Endothelial cell of umbilical vein (primary cell): ENCODE results near the gene PARP12. TPM values are rescaled to one million over a fixed set of nuclear protein-coding genes. Genes with fewer than 3 reads are reported as not detected.

Source experiments
- BruUV-seq: library from RNA; stranded (reverse); fragments of 400-500 nt; replicated peaks from 2 replicates; lab custom pipeline; 2021; lab: Mats Ljungman, UMichigan
- CTCF ChIA-PET: fragments of 300-600, 350-600 bp; sonication (Branson Sonifier 250); formaldehyde crosslinking; loops from one replicate; lab custom pipeline; 2021; ENCODE audit warnings: antibody characterized with exemption, inconsistent platforms; lab: Charles Lee
- POLR2A ChIA-PET: fragments of 300-600, 350-600 bp; sonication (Branson Sonifier 250); formaldehyde crosslinking; loops from one replicate; lab custom pipeline; 2021; ENCODE audit warnings: antibody characterized with exemption, inconsistent platforms; lab: Charles Lee
- DNase-seq: peaks from one replicate; pipeline ENCODE4 v3.0.0-alpha.2; 2011; ENCODE audit warnings: low read depth, low spot score
- FAIRE-seq: peaks from 2 replicates; lab custom pipeline; 2011; peaks lifted over from hg19 to GRCh38; lab: Jason Lieb, UNC
- H2AFZ ChIP-seq: 2 replicates; pipeline ENCODE4 v1.6.0; 2012; ENCODE audit warnings: low read depth, low read length, control low read depth, inconsistent platforms
- H3K27ac ChIP-seq: 2 replicates; pipeline ENCODE4 v1.5.1; 2011; ENCODE audit warnings: low read depth, mild to moderate bottlenecking, control low read depth, low read length, moderate library complexity; ENCODE audit not compliant: insufficient read depth
- H3K27me3 ChIP-seq, 2 experiments: 2 replicates each; pipeline versions ENCODE4 v1.6.0 to v1.6.1; 2011; ENCODE audit warnings: low read length in 2 of 2, mixed read lengths in 1 of 2; ENCODE audit not compliant: control insufficient read depth in 2 of 2, insufficient read depth in 2 of 2
- H3K36me3 ChIP-seq, 2 experiments: 2 replicates in 1 of 2; 3 replicates in 1 of 2; pipeline ENCODE4 v1.5.1; 2011; ENCODE audit warnings: low read length in 2 of 2, mild to moderate bottlenecking in 1 of 2, moderate library complexity in 1 of 2; ENCODE audit not compliant: control insufficient read depth in 2 of 2, insufficient read depth in 2 of 2; ENCODE audit errors: extremely low read depth in 1 of 2
- H3K4me1 ChIP-seq: 3 replicates; pipeline ENCODE4 v1.5.1; 2011; ENCODE audit warnings: mild to moderate bottlenecking, low read length; ENCODE audit not compliant: control insufficient read depth, insufficient read depth; ENCODE audit errors: extremely low read depth
- H3K4me2 ChIP-seq: 2 replicates; pipeline ENCODE4 v1.6.1; 2011; ENCODE audit warnings: low read length, control low read depth, mixed read lengths; ENCODE audit not compliant: insufficient read depth
- H3K4me3 ChIP-seq, 3 experiments: fragments of 200-600 bp in 1 of 3; sonication (generic), shearing (Covaris generic) in 1 of 3; replicated peaks in 1 of 3; 2 replicates each; pipeline ENCODE4 v1.5.1; 2011 to 2016; ENCODE audit warnings: control low read depth in 3 of 3, low read length in 3 of 3, mild to moderate bottlenecking in 2 of 3, inconsistent platforms in 1 of 3, low read depth in 1 of 3, moderate library complexity in 1 of 3; ENCODE audit not compliant: insufficient read depth in 1 of 3
- H3K79me2 ChIP-seq: 2 replicates; pipeline ENCODE4 v1.6.0; 2012; ENCODE audit warnings: low read length, inconsistent platforms; ENCODE audit not compliant: control insufficient read depth, insufficient read depth
- H3K9ac ChIP-seq: replicated peaks from 2 replicates; pipeline ENCODE3; 2011; ENCODE audit warnings: low read length, control low read depth; ENCODE audit not compliant: insufficient read depth; ENCODE audit errors: extremely low read depth
- H3K9me1 ChIP-seq: replicated peaks from 3 replicates; pipeline ENCODE4 v1.6.0; 2011; ENCODE audit warnings: mild to moderate bottlenecking, low read length; ENCODE audit not compliant: control insufficient read depth, insufficient read depth; ENCODE audit errors: extremely low read depth
- H3K9me3 ChIP-seq: replicated peaks from 2 replicates; pipeline ENCODE4 v1.5.1; 2012; ENCODE audit warnings: low read length, inconsistent platforms; ENCODE audit not compliant: control insufficient read depth, insufficient read depth
- H4K20me1 ChIP-seq: replicated peaks from 2 replicates; pipeline ENCODE3; 2011; ENCODE audit warnings: mild to moderate bottlenecking, low read length; ENCODE audit not compliant: control insufficient read depth, insufficient read depth; ENCODE audit errors: extremely low read depth
- FOS ChIP-seq: IDR thresholded peaks from 2 replicates; pipeline ENCODE4 v1.6.1; 2011; ENCODE audit warnings: mild to moderate bottlenecking, low read length, moderate library complexity, borderline replicate concordance; ENCODE audit not compliant: insufficient read depth
- GATA2 ChIP-seq: IDR thresholded peaks from 2 replicates; pipeline ENCODE4 v1.7.0; 2011; ENCODE audit warnings: low read depth, mild to moderate bottlenecking, moderate library complexity, mixed read lengths, low read length; ENCODE audit not compliant: insufficient read length, insufficient read depth
- JUN ChIP-seq: IDR thresholded peaks from 2 replicates; pipeline ENCODE4 v1.6.1; 2011; ENCODE audit warnings: borderline replicate concordance, low read depth; ENCODE audit not compliant: insufficient read length, insufficient read depth
- POLR2A ChIP-seq: IDR thresholded peaks from 2 replicates; pipeline ENCODE4 v1.6.1; 2012; ENCODE audit warnings: low read depth, mild to moderate bottlenecking, control low read depth, low read length
- dilution Hi-C: fragments of 300-500 bp; cut with MboI; formaldehyde crosslinking; loops from one replicate; pipeline ENCODE4 v1.15.0; 2019; ENCODE audit warnings: low sequenced_read_pairs; ENCODE audit not compliant: extremely low pct_ligation_motif_present
- intact Hi-C: fragments of 100-400 bp; cut with micrococcal nuclease; formaldehyde crosslinking; loops from one replicate; pipeline ENCODE4 v1.10.0; 2022
- polyA plus RNA-seq, 4 experiments: library from polyadenylated mRNA; depleted of rRNA in 3 of 4; stranded (reverse) in 3 of 4; unstranded in 1 of 4; fragments of >200 nt; gene quantifications; 2 replicates each; pipeline versions ENCODE4 v1.2.1 to v1.2.3, GENCODE V29; 2011 to 2012; ENCODE audit warnings: missing spikeins in 1 of 4
- total RNA-seq: library from RNA; stranded (reverse); gene quantifications from 2 replicates; pipeline ENCODE4 v1.2.3, GENCODE V29; 2021
- TF ChIP-seq, protein P1 (sequence below), 2 donors: IDR thresholded peaks; 1 replicate in 1 of 2; 2 replicates in 1 of 2; pipeline ENCODE4 v1.5.1; 2011; ENCODE audit warnings: low read length in 2 of 2, mild to moderate bottlenecking in 2 of 2, moderate library complexity in 2 of 2, control low read depth in 1 of 2, inconsistent platforms in 1 of 2, low read depth in 1 of 2; ENCODE audit not compliant: insufficient read depth in 1 of 2; ENCODE audit errors: extremely low read depth in 1 of 2

The PARP12 gene
- total and polyA plus RNA-seq, 2 donors (not counting 3 experiments of a cell fraction or from before 2014, with no cell fraction given), result 65.4 to 83.2 TPM

DNA sequence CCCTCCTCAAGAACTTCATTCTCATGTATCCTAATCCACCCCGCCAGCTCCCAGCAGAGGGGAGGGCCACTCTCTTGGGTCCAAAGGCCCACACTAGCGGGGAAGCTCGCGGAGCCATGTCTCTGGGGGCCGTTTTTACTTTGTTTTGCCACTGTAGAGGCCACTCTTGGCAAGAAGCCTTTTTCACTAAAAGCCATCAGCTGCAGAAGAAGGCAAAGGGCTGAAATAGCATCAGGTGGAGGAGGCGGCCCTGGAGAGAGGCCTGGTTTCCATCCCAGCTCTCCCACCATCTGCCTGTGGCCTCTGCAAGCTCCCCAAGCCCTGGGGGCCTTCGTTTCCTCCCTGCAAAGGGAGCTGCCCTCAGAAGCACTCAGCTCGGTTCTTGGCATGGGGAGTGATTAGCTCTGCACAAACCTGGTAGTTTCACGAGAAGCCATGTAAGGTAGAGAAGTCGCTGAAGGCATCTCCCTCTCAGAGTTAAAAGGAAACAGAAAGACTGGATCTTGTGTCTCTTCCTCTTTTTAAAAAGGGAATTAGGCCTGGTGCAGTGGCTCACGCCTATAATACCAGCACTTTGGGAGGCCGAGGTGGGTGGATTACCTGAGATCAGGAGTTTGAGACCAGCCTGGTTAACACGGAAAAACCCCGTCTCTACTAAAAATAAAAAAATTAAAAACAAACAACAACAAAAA lies 70.3 kb downstream of the PARP12 start:
- H3K4me3 ChIP-seq, result no peak overlapping the region
- H3K9me1 ChIP-seq, result no peaks in the 10 kb centered on the region
- no peak overlapping the region for H2AFZ ChIP-seq
- H3K79me2 ChIP-seq, result no peaks in the 10 kb centered on the region
- ChIA-PET POLR2A (no interaction called here), CTCF (interaction anchor here (0.7 to 3.7 kb wide), 5 partner anchors 347 to 558 kb away, joined by 3 to 15 read pairs (median 11); no protein-coding TSS in a partner anchor)
- no peak for FAIRE-seq
- no peaks in the 10 kb centered on the region for H3K9me3 ChIP-seq
- TF ChIP-seq, protein P1, sequence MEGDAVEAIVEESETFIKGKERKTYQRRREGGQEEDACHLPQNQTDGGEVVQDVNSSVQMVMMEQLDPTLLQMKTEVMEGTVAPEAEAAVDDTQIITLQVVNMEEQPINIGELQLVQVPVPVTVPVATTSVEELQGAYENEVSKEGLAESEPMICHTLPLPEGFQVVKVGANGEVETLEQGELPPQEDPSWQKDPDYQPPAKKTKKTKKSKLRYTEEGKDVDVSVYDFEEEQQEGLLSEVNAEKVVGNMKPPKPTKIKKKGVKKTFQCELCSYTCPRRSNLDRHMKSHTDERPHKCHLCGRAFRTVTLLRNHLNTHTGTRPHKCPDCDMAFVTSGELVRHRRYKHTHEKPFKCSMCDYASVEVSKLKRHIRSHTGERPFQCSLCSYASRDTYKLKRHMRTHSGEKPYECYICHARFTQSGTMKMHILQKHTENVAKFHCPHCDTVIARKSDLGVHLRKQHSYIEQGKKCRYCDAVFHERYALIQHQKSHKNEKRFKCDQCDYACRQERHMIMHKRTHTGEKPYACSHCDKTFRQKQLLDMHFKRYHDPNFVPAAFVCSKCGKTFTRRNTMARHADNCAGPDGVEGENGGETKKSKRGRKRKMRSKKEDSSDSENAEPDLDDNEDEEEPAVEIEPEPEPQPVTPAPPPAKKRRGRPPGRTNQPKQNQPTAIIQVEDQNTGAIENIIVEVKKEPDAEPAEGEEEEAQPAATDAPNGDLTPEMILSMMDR (IDR thresholded peaks at IDR 0.05; ENCODE audit: extremely low read depth in 1 of 2, insufficient read depth in 1 of 2, low read depth in 1 of 2, low read length in 2 of 2), result no peak
- TF ChIP-seq FOS, result no peak
- no peaks in the 10 kb centered on the region for H4K20me1 ChIP-seq
- H3K36me3 ChIP-seq, result no peaks in the 10 kb centered on the region
- no peak overlapping the region for H3K4me2 ChIP-seq
- no peaks in the 10 kb centered on the region for H3K4me1 ChIP-seq
- BruUV-seq, result no TSS peak
- intact Hi-C loops (no loop called here), dilution Hi-C loops (no loop called here)
- H3K27me3 ChIP-seq, result no peaks in the 10 kb centered on the region
- H3K9ac ChIP-seq, result no peak overlapping the region
- no peak for DNase-seq
- H3K27ac ChIP-seq, result no peak overlapping the region

DNA sequence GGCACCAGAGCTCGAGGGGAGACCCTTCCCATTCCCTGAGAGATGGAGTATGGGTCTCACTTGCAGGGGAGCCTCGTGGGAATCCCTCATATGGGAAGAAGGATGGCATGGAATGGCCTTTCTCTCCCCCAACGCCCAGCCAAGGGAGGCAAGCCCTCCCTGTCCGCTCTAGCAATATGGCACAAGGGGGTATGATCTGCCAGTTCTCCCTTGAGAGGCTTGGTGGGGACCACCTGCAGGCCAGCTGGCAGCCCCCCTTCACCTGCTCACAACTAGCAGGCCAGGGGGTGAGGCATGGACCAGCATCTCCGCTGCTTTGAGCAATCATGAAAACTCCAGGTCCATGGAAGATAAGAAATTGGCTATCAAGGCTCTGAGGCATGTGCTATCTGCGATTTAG lies 70.8 kb downstream of the PARP12 start:
- ChIA-PET CTCF (interaction anchor here (2.5 to 3.7 kb wide), 2 partner anchors 346 to 373 kb away, joined by 11 to 14 read pairs; no protein-coding TSS in a partner anchor), POLR2A (no interaction called here)
- no peaks in the 10 kb centered on the region for H4K20me1 ChIP-seq
- DNase-seq (no peak), FAIRE-seq (no peak)
- no peak overlapping the region for H3K4me3 ChIP-seq
- no peaks in the 10 kb centered on the region for H3K79me2 ChIP-seq
- no peaks in the 10 kb centered on the region for H3K27me3 ChIP-seq
- no TSS peak for BruUV-seq
- H3K4me2 ChIP-seq, result no peak overlapping the region
- no peaks in the 10 kb centered on the region for H3K36me3 ChIP-seq
- no peaks in the 10 kb centered on the region for H3K4me1 ChIP-seq
- no peaks in the 10 kb centered on the region for H3K9me3 ChIP-seq
- no peak overlapping the region for H3K9ac ChIP-seq
- dilution Hi-C loops, result no loop called here
- TF ChIP-seq POLR2A (no peak), JUN (no peak), GATA2 (no peak)
- H3K9me1 ChIP-seq, result no peaks in the 10 kb centered on the region
- no peak overlapping the region for H3K27ac ChIP-seq
- intact Hi-C loops, result no loop called here
- no peak overlapping the region for H2AFZ ChIP-seq
